ENCODE results near the gene ARHGEF12.

Gene ARHGEF12

GRCh38 chr11:120524536-120525085 lies 188.4 kb downstream of the ARHGEF12 start:
- DNase-seq (ENCODE audit: extremely low spot score) = no peak
- ChIA-PET POLR2A (no interaction called here), CTCF (no interaction called here)
- no peak for TF ChIP-seq TARDBP (IDR thresholded peaks at IDR 0.05)
- no peak for TF ChIP-seq ZNF384 (IDR thresholded peaks at IDR 0.05)

GRCh38 chr11:120525261-120526171 lies 189.3 kb downstream of the ARHGEF12 start:
- no peak for TF ChIP-seq TARDBP (IDR thresholded peaks at IDR 0.05)
- no peak for TF ChIP-seq BHLHE40 (IDR thresholded peaks at IDR 0.05; ENCODE audit: borderline replicate concordance)
- TF ChIP-seq ZNF384 (IDR thresholded peaks at IDR 0.05) = no peak
- no peak for TF ChIP-seq SUZ12 (IDR thresholded peaks at IDR 0.05)
- TF ChIP-seq, protein P1, sequence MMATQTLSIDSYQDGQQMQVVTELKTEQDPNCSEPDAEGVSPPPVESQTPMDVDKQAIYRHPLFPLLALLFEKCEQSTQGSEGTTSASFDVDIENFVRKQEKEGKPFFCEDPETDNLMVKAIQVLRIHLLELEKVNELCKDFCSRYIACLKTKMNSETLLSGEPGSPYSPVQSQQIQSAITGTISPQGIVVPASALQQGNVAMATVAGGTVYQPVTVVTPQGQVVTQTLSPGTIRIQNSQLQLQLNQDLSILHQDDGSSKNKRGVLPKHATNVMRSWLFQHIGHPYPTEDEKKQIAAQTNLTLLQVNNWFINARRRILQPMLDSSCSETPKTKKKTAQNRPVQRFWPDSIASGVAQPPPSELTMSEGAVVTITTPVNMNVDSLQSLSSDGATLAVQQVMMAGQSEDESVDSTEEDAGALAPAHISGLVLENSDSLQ (IDR thresholded peaks at IDR 0.05) = no peak
- TF ChIP-seq FOXK2 (IDR thresholded peaks at IDR 0.05) = no peak
- TF ChIP-seq ELF4 (IDR thresholded peaks at IDR 0.05) = no peak
- no peak for TF ChIP-seq HDGF (IDR thresholded peaks at IDR 0.05; ENCODE audit: borderline replicate concordance)
- no peak for DNase-seq (ENCODE audit: extremely low spot score)
- POLR2A ChIA-PET = no interaction called here
- CTCF ChIA-PET = no interaction called here

DNA sequence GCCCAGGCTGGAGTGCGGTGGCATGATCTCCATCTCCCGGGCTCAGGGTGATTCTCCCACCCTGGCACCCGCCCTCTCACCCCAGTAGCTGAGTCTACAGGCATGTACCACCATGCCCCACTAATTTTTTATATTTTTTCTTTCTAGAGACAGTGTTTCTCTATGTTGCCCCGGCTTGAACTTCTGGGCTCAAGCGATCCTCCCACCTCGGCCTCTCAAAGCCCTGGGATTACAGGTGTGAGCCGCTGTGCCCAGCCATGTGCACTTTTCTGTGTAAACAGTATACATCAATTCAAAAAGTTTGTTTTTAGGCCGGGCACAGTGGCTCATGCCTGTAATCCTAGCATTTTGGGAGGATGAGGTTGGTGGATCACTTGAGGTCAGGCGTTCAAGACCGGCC lies 190.0 kb downstream of the ARHGEF12 start:
- DNase-seq (ENCODE audit: extremely low spot score) = no peak
- TF ChIP-seq CTBP1 (IDR thresholded peaks at IDR 0.05; ENCODE audit: borderline replicate concordance) (no peak), FOXK2 (IDR thresholded peaks at IDR 0.05) (no peak), ARNT (IDR thresholded peaks at IDR 0.05) (no peak), SUZ12 (IDR thresholded peaks at IDR 0.05) (no peak), TARDBP (IDR thresholded peaks at IDR 0.05) (no peak), ELF4 (IDR thresholded peaks at IDR 0.05) (no peak), HDGF (IDR thresholded peaks at IDR 0.05; ENCODE audit: borderline replicate concordance) (no peak)
- ChIA-PET POLR2A (no interaction called here), CTCF (no interaction called here)

DNA sequence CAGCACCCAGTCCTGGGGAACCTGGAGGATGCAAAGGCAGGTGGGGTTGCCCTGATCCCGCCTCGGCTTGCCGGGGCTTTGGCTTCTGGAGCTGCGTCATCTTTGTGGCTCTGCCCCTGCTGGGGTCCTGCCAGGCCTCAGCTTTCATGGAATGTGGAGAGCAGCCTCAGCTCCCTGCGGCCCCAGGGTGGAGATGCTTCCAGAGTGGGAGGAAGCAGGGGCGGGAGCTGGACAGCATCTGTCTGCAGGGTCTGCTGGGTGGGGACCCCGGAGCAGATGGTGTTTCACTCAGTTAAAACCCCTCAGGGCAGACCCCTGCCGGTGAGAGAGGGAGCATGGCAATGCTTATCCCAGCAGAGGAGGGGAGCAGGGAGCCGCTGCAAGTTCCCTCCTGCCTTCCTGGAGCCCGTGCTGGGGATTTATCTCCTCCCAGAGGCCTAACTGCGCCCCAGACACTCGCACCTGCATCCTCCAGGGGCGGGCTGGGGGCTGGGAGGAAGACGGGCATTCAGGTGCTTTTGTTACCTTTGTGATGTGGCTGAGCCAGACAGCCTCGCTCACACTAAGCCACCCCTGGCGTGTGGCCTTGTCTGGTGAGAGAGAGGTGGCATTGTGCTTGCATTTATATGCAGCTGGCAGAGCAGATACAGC lies 191.0 kb downstream of the ARHGEF12 start:
- POLR2A ChIA-PET = interaction anchor here (0.6 kb wide), 1 partner anchor 1420 kb away, joined by 3 read pairs; the partner anchor contains the start of gene C2CD2L
- DNase-seq (ENCODE audit: extremely low spot score) = no peak
- CTCF ChIA-PET = no interaction called here
- TF ChIP-seq HDGF (IDR thresholded peaks at IDR 0.05; ENCODE audit: borderline replicate concordance) = no peak
- TF ChIP-seq FOXM1 (IDR thresholded peaks at IDR 0.05; ENCODE audit: borderline replicate concordance) = no peak
- no peak for TF ChIP-seq ARNT (IDR thresholded peaks at IDR 0.05)
- no peak for TF ChIP-seq LEF1 (IDR thresholded peaks at IDR 0.05; ENCODE audit: borderline replicate concordance)
- no peak for TF ChIP-seq L3MBTL2 (conservative IDR thresholded peaks at IDR 0.05)
- TF ChIP-seq FOXK2 (IDR thresholded peaks at IDR 0.05) = no peak
- TF ChIP-seq FOXA1 (IDR thresholded peaks at IDR 0.05) = no peak
- TF ChIP-seq ELF4 (IDR thresholded peaks at IDR 0.05) = no peak
- TF ChIP-seq, protein P1 (IDR thresholded peaks at IDR 0.05) = no peak
- no peak for TF ChIP-seq BHLHE40 (IDR thresholded peaks at IDR 0.05; ENCODE audit: borderline replicate concordance)
- no peak for TF ChIP-seq NFRKB (IDR thresholded peaks at IDR 0.05)
- no peak for TF ChIP-seq SP1 (IDR thresholded peaks at IDR 0.05)
- no peak for TF ChIP-seq ZNF384 (IDR thresholded peaks at IDR 0.05)
- no peak for TF ChIP-seq TARDBP (IDR thresholded peaks at IDR 0.05)

DNA sequence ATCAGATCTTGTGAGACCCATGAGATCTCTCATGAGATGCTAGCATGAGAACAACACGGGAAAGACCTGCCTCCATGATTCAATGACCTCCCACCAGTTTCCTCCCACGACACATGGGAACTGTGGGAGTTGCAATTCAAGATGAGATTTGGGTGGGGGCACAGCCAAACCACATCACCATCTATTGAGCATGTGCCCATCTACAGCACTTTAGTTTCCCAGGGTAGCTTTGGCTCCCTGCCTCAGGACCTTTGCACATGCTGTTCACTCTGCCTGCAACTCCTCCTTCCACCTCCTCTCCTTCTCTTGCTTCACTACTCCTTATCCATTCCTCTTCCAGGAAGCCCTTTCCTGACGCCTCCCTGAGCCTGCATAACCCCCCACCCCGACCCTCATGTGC lies 192.5 kb downstream of the ARHGEF12 start:
- ChIA-PET CTCF (no interaction called here), POLR2A (no interaction called here)
- DNase-seq (ENCODE audit: extremely low spot score) = no peak
- TF ChIP-seq, protein P1 (IDR thresholded peaks at IDR 0.05) = no peak
- TF ChIP-seq FOXK2 (IDR thresholded peaks at IDR 0.05) = no peak
- TF ChIP-seq FOXA1 (IDR thresholded peaks at IDR 0.05) = no peak

DNA sequence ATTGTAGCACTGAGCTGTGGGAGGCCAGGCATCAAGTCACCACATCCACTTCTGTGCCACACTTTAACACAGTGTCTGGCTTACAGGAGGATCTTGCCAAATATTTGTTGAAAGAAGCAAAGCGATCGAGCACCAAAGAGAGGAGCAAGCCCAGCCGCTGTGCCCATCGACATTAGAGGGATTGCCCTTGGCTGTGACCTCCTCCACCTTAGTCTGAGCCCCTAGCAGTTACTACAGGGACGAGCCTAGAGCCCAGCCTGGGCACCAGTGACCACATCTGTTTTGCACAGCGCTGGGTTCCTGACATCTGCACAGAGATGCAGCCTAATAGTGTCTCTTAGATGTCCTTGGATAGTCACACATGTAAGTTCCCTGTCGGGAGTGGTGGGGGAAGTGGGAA lies 193.0 kb downstream of the ARHGEF12 start:
- TF ChIP-seq FOXA1 (IDR thresholded peaks at IDR 0.05) (no peak), FOXK2 (IDR thresholded peaks at IDR 0.05) (no peak)
- POLR2A ChIA-PET = interaction anchor here (0.7 kb wide), 1 partner anchor 344 kb away, joined by 3 read pairs; no protein-coding TSS in a partner anchor
- CTCF ChIA-PET = no interaction called here
- no peak for DNase-seq (ENCODE audit: extremely low spot score)

DNA sequence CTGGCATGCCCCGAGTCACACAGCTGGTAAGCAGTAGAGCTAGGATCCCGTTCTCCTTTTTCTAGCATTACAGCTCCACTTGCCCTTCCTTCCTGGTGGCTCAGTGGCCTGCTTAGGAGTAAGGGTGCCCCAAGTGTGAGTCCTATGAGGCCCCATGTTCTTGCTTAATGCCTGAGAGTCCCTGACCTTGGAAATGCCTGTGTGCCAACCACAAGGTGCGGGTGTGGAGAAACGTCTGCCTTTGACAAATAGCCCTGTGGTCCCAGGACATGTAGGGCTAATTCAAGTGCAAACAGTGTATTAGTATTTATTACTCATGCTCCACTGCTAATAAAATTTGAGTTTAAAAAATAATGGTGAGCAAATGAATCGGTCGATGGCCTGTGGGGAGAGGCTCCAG lies 193.7 kb downstream of the ARHGEF12 start:
- TF ChIP-seq LEF1 (IDR thresholded peaks at IDR 0.05; ENCODE audit: borderline replicate concordance) (no peak), L3MBTL2 (conservative IDR thresholded peaks at IDR 0.05) (no peak), ARNT (IDR thresholded peaks at IDR 0.05) (no peak)
- no peak for DNase-seq (ENCODE audit: extremely low spot score)
- ChIA-PET POLR2A (interaction anchor here (0.7 kb wide), 1 partner anchor 344 kb away, joined by 3 read pairs; no protein-coding TSS in a partner anchor), CTCF (no interaction called here)
